Stimulated activated CD8-positive, alpha-beta memory T cell treated with anti-CD3 and anti-CD28 coated beads, Interleukin-15, amount 100 ng/mL, for 24 hours (primary cell): Measurements from ENCODE around the gene NDFIP2.

Source experiments
- DNase-seq: peaks from one replicate; pipeline ENCODE4 v3.0.0-alpha.2; 2020; ENCODE audit warnings: low read depth

Gene NDFIP2

GRCh38 chr13:79459906-79460305 is 21.0 kb upstream of the NDFIP2 start:
- no peak for DNase-seq

GRCh38 chr13:79462895-79463294 is 18.1 kb upstream of the NDFIP2 start:
- DNase-seq = no peak

- DNase-seq = no peak
Observed at GRCh38 chr13:79463604-79464003, 17.4 kb upstream of the NDFIP2 start.

- no peak for DNase-seq
Observed at GRCh38 chr13:79466872-79467271, 14.1 kb upstream of the NDFIP2 start.

GRCh38 chr13:79468402-79468801 is 12.6 kb upstream of the NDFIP2 start:
- no peak for DNase-seq

GRCh38 chr13:79468819-79469218 is 12.1 kb upstream of the NDFIP2 start:
- no peak for DNase-seq

- DNase-seq = no peak
Observed at GRCh38 chr13:79469608-79470007, 11.3 kb upstream of the NDFIP2 start.

GRCh38 chr13:79470666-79471065 is 10.3 kb upstream of the NDFIP2 start:
- no peak for DNase-seq

- no peak for DNase-seq
Observed at GRCh38 chr13:79475569-79475968, 5.4 kb upstream of the NDFIP2 start.

GRCh38 chr13:79477968-79478367 is 3.0 kb upstream of the NDFIP2 start:
- DNase-seq = no peak

- no peak for DNase-seq
Observed at GRCh38 chr13:79479882-79480281, 1.1 kb upstream of the NDFIP2 start.

- peak; percentile 27 for DNase-seq
Observed at GRCh38 chr13:79481685-79482052, 714 bp downstream of the NDFIP2 start.

GRCh38 chr13:79482281-79482970 is 1.5 kb downstream of the NDFIP2 start:
- DNase-seq = no peak

- no peak for DNase-seq
Observed at GRCh38 chr13:79483086-79483706, 2.2 kb downstream of the NDFIP2 start.

GRCh38 chr13:79485014-79485811 is 4.3 kb downstream of the NDFIP2 start:
- no peak for DNase-seq

GRCh38 chr13:79486433-79487188 is 5.7 kb downstream of the NDFIP2 start:
- no peak for DNase-seq

GRCh38 chr13:79490326-79490725 is 9.4 kb downstream of the NDFIP2 start:
- DNase-seq = no peak

- no peak for DNase-seq
Observed at GRCh38 chr13:79490824-79491223, 9.9 kb downstream of the NDFIP2 start.

GRCh38 chr13:79491715-79492114 is 10.8 kb downstream of the NDFIP2 start:
- DNase-seq = no peak

GRCh38 chr13:79492313-79492798 is 11.4 kb downstream of the NDFIP2 start:
- no peak for DNase-seq

GRCh38 chr13:79492918-79493594 is 12.1 kb downstream of the NDFIP2 start:
- DNase-seq = no peak

GRCh38 chr13:79496188-79496587 is 15.2 kb downstream of the NDFIP2 start:
- no peak for DNase-seq
